GM21390 (cell line): ENCODE measurements around the gene EDA.

Source experiments
- ATAC-seq: cut with Tn5 transposase; IDR thresholded peaks from one replicate; pipeline ENCODE4 v1.9.1; 2021; ENCODE audit not compliant: unreplicated experiment

Gene EDA

DNA sequence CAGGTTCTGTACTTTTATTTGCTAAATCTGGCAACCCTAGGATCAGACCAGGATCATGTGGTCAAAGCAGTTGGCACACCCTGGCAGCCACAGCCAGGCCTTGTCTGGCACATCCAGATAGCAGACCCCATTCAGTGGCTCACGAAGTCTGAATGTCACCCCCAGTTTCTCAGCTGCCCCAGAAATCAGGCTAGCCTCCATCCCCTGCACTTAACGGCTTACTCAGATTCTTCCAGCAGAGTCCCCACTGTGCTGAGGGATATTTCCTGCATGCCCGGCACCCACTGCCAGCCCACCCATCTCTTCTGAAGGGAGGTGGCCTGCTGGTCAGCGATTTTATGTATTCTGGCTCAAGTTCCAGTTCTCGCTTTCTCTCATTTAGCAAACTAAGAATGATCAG lies 438.5 kb downstream of the EDA start:
- ATAC-seq, result no peak

DNA sequence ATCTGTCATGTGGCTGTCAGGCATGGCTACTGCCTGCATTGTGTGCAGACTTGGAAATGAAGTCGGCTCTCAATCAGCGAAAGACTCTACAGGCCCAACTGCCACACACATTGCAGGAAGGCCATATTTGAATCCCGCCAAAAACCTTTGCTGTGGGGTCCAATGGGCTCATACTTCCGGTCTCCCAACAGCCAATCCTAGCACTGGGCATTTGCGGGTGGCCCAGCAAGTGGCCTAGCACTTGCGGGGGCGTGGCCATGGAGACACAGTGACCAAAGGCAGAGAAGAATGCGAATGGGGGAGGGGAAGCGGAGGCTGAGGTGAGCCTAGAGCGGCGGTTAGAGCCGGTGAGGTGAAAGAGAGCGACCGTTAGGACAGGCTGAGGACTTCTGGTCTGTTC lies 446.2 kb downstream of the EDA start, which contains the start of gene OTUD6A:
Gene OTUD6A, plus strand, starts transcription at position 382 of the 400 bp plus-strand sequence. CDS start 68 bp downstream, outside the sequence.
- no peak for ATAC-seq

- no peak for ATAC-seq
These were observed 447.1 kb downstream of the EDA start for GRCh38 chrX:70062961-70063550.

DNA sequence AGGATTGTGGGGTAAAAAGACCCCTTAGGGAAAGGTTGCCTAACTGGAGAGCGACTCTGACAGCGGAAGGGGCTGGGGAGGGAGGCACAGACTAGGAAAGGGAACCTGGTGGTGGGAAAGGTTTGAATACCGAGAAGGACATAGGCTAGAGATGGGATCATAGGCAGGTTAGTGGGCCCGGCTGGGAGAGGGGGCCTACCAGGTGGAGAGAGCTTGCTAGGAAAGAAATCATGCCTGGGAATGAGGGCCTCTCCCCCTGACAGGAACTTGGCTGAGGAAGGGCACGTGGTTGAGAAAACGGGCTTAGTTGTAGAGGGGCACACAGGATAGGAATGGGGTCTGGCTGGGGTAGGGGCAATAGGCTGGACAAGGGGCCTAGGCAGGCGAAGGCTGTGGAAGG lies 450.7 kb downstream of the EDA start:
- no peak for ATAC-seq

- no peak for ATAC-seq
These were observed 463.4 kb downstream of the EDA start for GRCh38 chrX:70079297-70079696.

DNA sequence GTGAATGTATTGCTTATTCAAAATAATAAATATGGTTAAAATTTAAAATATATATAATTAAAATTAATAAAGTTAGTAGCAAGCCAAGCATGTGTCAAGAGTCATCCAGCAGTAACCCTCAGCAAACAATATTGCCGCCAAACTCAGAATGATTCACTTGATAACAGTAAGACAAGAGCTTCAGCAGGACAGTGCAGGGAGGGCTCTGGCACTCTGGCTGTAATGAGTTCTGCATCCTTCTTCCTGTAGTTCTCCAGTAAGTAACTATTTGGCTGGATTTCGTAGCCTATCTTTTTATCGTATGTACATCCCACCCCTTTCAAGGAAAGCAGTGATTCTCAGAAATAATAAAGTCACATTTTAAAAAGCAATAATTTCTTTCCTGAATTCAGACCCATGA lies 464.0 kb downstream of the EDA start:
- ATAC-seq, result no peak

DNA sequence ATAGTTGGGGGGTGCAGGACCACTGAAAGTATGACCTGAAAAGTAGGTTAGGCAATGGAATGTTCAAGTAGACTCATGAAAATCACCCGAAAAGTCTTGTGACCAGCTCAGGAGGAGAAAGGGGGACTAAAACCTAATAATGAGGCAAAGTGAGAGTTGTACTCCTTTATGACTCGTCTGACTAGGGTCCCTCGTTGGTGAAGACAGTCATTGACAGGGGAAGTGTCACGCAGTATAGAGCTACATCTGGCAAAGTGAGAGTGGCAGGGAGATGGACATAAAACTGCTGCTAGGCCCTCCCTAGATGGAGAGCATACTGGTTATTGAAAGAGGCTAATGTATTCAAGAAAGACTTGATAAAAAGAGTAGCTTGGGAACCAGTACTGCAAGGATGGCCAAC lies 466.8 kb downstream of the EDA start:
- ATAC-seq, result no peak

DNA sequence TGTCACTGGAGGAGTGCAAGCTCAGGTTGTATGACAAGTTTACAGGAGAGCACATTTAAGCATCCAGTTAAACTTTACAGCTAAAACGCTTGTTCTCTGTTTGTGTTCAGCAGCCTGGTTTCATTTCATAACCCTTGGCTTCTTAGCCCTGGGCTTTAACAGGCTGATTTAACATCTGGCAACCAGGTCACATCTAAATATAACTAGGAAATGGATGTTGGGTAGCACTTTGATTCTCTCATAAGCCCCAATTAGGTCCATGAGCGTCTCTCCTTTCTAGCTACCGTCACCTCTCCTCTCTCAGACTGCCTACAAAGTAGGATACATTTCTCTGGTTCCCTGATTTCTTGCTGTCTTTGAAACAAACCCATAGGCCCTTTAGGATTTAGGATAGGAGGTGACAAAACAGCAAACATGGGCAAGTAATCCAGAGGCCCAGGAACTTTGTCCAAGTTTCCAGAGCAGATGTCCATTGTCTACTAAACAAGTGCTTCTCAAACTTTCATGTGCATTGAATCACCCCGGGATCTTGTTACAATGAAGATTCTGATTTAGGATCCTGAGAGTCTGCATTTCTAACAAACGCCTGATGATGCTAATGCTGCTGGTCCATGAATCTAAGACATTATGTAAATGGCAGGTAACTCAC lies 468.8 kb downstream of the EDA start:
- no peak for ATAC-seq

GRCh38 chrX:70087857-70088630 lies 472.1 kb downstream of the EDA start:
- ATAC-seq, result no peak

- ATAC-seq, result no peak
These were observed 472.8 kb downstream of the EDA start for GRCh38 chrX:70088751-70089150.
